K562 (cell line): Measurements from ENCODE around the gene TMEM39A. TPM values are rescaled to one million over a fixed set of nuclear protein-coding genes. Genes with fewer than 3 reads are reported as not detected.

Experiments
- ATAC-seq: fragments of 200-7000 bp; cut with Tn5 transposase; 3 replicates; pipeline ENCODE4 v1.9.1; 2020; ENCODE audit warnings: moderate library complexity
- BruUV-seq: library from RNA; stranded (reverse); fragments of 400-500 nt; replicated peaks from 2 replicates; lab custom pipeline; 2021; lab: Mats Ljungman, UMichigan
- CTCF ChIA-PET: fragments of 300-600 bp; formaldehyde crosslinking; extraction: SDS; loops from one replicate; lab custom pipeline; 2021; ENCODE audit warnings: low intra/inter-chr PET ratio; lab: Yijun Ruan, JAX
- POLR2A ChIA-PET: fragments of 300-600, 350-650 bp; sonication (Branson Sonifier 250); formaldehyde crosslinking; extraction: SDS; loops from one replicate; lab custom pipeline; 2021; ENCODE audit warnings: antibody characterized with exemption, inconsistent platforms; lab: Yijun Ruan, JAX
- DNase-seq, 4 experiments: peaks; one replicate each; pipeline versions ENCODE4 v3.0.0 to v3.0.0-alpha.2; 2011 to 2018; ENCODE audit warnings: low spot score in 3 of 4, mixed read lengths in 3 of 4; ENCODE audit errors: extremely low read depth in 1 of 4
- FAIRE-seq: peaks from 2 replicates; lab custom pipeline; 2011; peaks lifted over from hg19 to GRCh38; lab: Jason Lieb, UNC
- H2AFZ ChIP-seq: 2 replicates; pipeline ENCODE4 v1.6.0; 2011; ENCODE audit warnings: low read depth, low read length, control low read depth, inconsistent platforms
- H3K27ac ChIP-seq: fragments of 200-600 bp; 3 replicates; pipeline ENCODE4 v1.8.0; 2011; ENCODE audit warnings: low read depth, mild to moderate bottlenecking, control low read depth, inconsistent platforms, low read length, moderate library complexity, mixed read lengths; ENCODE audit errors: extremely low read depth
- H3K27me3 ChIP-seq, 2 experiments: fragments of 300-600 bp in 1 of 2; 2 replicates in 1 of 2; 3 replicates in 1 of 2; pipeline versions ENCODE4 v1.6.0 to v1.8.0; 2011; ENCODE audit warnings: inconsistent platforms in 2 of 2, low read length in 2 of 2, mild to moderate bottlenecking in 1 of 2, mixed read lengths in 1 of 2, moderate library complexity in 1 of 2; ENCODE audit not compliant: control insufficient read depth in 2 of 2, insufficient read depth in 2 of 2
- H3K36me3 ChIP-seq: fragments of 300-600 bp; 3 replicates; pipeline ENCODE4 v1.8.0; 2011; ENCODE audit warnings: mild to moderate bottlenecking, low read length, inconsistent platforms; ENCODE audit not compliant: control insufficient read depth, insufficient read depth
- H3K4me1 ChIP-seq, 2 experiments: fragments of 200-600 bp in 1 of 2; replicated peaks in 1 of 2; 2 replicates in 1 of 2; 3 replicates in 1 of 2; pipeline versions ENCODE4 v1.5.1 to v1.8.0; 2011; ENCODE audit warnings: inconsistent platforms in 2 of 2, low read length in 2 of 2, mild to moderate bottlenecking in 1 of 2, mixed read lengths in 1 of 2, moderate library complexity in 1 of 2; ENCODE audit not compliant: control insufficient read depth in 2 of 2, insufficient read depth in 2 of 2
- H3K4me2 ChIP-seq: 2 replicates; pipeline ENCODE4 v1.6.1; 2011; ENCODE audit warnings: low read length, control low read depth, inconsistent platforms, mixed read lengths; ENCODE audit not compliant: insufficient read depth
- H3K4me3 ChIP-seq: fragments of 200-600 bp; sonication (generic), shearing (Covaris generic); 2 replicates; pipeline ENCODE4 v1.5.1; 2016; ENCODE audit warnings: control low read depth, inconsistent platforms
- H3K79me2 ChIP-seq: fragments of 200-600 bp; 3 replicates; pipeline ENCODE4 v1.8.0; 2011; ENCODE audit warnings: low read length, inconsistent platforms; ENCODE audit not compliant: control insufficient read depth, insufficient read depth
- H3K9ac ChIP-seq, 2 experiments: 2 replicates each; pipeline versions ENCODE4 v1.6.0 to v1.6.1; 2011; ENCODE audit warnings: low read depth in 2 of 2, low read length in 2 of 2, control low read depth in 1 of 2, inconsistent platforms in 1 of 2, mild to moderate bottlenecking in 1 of 2, mixed read lengths in 1 of 2; ENCODE audit not compliant: insufficient read depth in 1 of 2
- H3K9me1 ChIP-seq: one replicate; pipeline ENCODE4 v1.6.0; 2011; ENCODE audit warnings: inconsistent platforms, mild to moderate bottlenecking, low read length, moderate library complexity; ENCODE audit not compliant: control insufficient read depth, insufficient read depth
- H3K9me3 ChIP-seq: replicated peaks from 2 replicates; pipeline ENCODE4 v1.5.1; 2011; ENCODE audit warnings: low read depth, low read length, inconsistent platforms; ENCODE audit not compliant: control insufficient read depth, insufficient read depth
- H4K20me1 ChIP-seq: replicated peaks from 2 replicates; pipeline ENCODE4 v1.6.1; 2011; ENCODE audit warnings: low read length, inconsistent platforms, mixed read lengths; ENCODE audit not compliant: control insufficient read depth, insufficient read depth
- C11orf30 ChIP-seq: fragments of 450-650 bp; IDR thresholded peaks from 2 replicates; pipeline ENCODE4 v1.6.1; 2016; ENCODE audit warnings: low read depth, mild to moderate bottlenecking
- HDAC2 ChIP-seq: fragments of 450-650 bp; IDR thresholded peaks from 2 replicates; pipeline ENCODE4 v1.6.1; 2016; ENCODE audit warnings: mild to moderate bottlenecking
- HEY1 ChIP-seq: fragments of 250-450 bp; sonication (Bioruptor Pico); IDR thresholded peaks from 2 replicates; pipeline ENCODE4 v1.5.0; 2020; ENCODE audit warnings: mild to moderate bottlenecking, moderate library complexity, borderline replicate concordance
- MCM2 ChIP-seq: fragments of 450-650 bp; IDR thresholded peaks from 2 replicates; pipeline ENCODE4 v1.6.1; 2017; ENCODE audit warnings: low read depth, mild to moderate bottlenecking
- MECOM ChIP-seq: fragments of 250-450 bp; sonication (Bioruptor Pico); IDR thresholded peaks from 2 replicates; pipeline ENCODE4 v1.8.0; 2022; ENCODE audit warnings: inconsistent platforms
- MEF2D ChIP-seq: conservative IDR thresholded peaks from 2 replicates; pipeline ENCODE4 v1.6.1; 2016; ENCODE audit warnings: low read depth, missing genetic modification characterization, missing compliant biosample characterization
- OTX1 ChIP-seq: fragments of 450-650 bp; formaldehyde crosslinking; IDR thresholded peaks from 2 replicates; pipeline ENCODE4 v1.4.0; 2022; ENCODE audit warnings: mild to moderate bottlenecking
- SIN3B ChIP-seq: fragments of 450-650 bp; IDR thresholded peaks from 2 replicates; pipeline ENCODE4 v1.6.1; 2017; ENCODE audit warnings: low read depth, mild to moderate bottlenecking, moderate library complexity
- SPI1 ChIP-seq: IDR thresholded peaks from 2 replicates; pipeline ENCODE4 v1.6.1; 2011; ENCODE audit warnings: low read depth, low read length, control low read depth, borderline replicate concordance
- ZNF184 ChIP-seq: sonication (generic); formaldehyde crosslinking; IDR thresholded peaks from 2 replicates; pipeline ENCODE4 v1.5.0; 2020; ENCODE audit warnings: missing genetic modification reagents
- ZNF41 ChIP-seq: fragments of 250-450 bp; sonication (Bioruptor Pico); conservative IDR thresholded peaks from 2 replicates; pipeline ENCODE4 v1.4.0; 2020; ENCODE audit warnings: mild to moderate bottlenecking
- in situ Hi-C: fragments of 300-500 bp; cut with MboI; formaldehyde crosslinking; loops from 4 replicates; pipeline ENCODE4 v1.15.0; 2018; ENCODE audit warnings: inconsistent platforms, mixed read lengths
- intact Hi-C: fragments of 100-400 bp; cut with micrococcal nuclease; formaldehyde crosslinking; loops from 2 replicates; pipeline ENCODE4 v1.14.2; 2022
- polyA plus RNA-seq, 8 experiments: library from polyadenylated mRNA; depleted of rRNA in 4 of 8; stranded (reverse) in 5 of 8; unstranded in 3 of 8; fragments of >200 nt; fragmentation: Nextera tagmentation in 2 of 8; fragmentation: Illumina TruSeq in 1 of 8; extraction: Ambion mirVana in 2 of 8; extraction: Trizol in 1 of 8; gene quantifications; 2 replicates each; pipeline versions ENCODE4 v1.2.1 to v1.2.3, GENCODE V29; 2011 to 2014; ENCODE audit warnings: inconsistent platforms in 1 of 8, missing spikeins in 1 of 8
- total RNA-seq, 7 experiments: library from RNA; depleted of rRNA in 6 of 7; stranded (reverse); fragments of >200 nt in 6 of 7; fragmentation: Illumina TruSeq in 2 of 7; extraction: Trizol in 2 of 7; gene quantifications; 2 replicates each; pipeline versions ENCODE4 v1.2.1 to v1.2.3, GENCODE V29; 2011 to 2021; ENCODE audit warnings: low replicate concordance in 1 of 7
- TF ChIP-seq, protein P1 (sequence below): sonication (generic); formaldehyde crosslinking; IDR thresholded peaks from 2 replicates; pipeline ENCODE4 v1.8.0; 2022; ENCODE audit warnings: missing genetic modification reagents, mild to moderate bottlenecking, moderate library complexity, borderline replicate concordance
- TF ChIP-seq, protein P2 (sequence below): IDR thresholded peaks from 2 replicates; pipeline ENCODE4 v1.6.1; 2011; ENCODE audit not compliant: insufficient read length; ENCODE audit errors: extremely low read depth

The TMEM39A gene
- total and polyA plus RNA-seq, 9 of the 15 experiments (the other 6 are each of a cell fraction or from before 2014, with no cell fraction given): 12.0 to 41.5 (median 15.4) TPM

DNA sequence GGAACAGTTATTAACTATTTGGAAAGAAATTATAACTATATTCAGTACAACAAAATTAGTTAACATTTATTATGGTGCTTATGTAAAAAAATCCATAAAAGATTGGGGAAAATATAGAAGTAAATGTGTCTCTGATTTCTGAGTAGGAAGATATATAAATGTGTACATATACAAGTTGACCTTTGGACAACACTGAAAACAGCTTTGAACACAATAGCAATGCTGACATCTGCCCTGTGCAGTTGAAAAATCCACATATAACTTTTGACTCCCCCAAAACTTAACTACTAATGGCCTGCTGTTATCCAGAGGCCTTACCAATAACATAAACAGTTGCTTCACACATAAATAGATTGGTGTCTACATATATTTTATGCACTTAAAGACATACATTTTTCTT, 47.3 kb upstream of the TMEM39A start:
- H3K4me3 ChIP-seq: no peak overlapping the region
- no peaks in the 10 kb centered on the region for H3K27me3 ChIP-seq
- peaks cover 25% of the 10 kb centered on the region for H3K79me2 ChIP-seq
- H4K20me1 ChIP-seq: no peaks in the 10 kb centered on the region
- no peak for FAIRE-seq
- no peak overlapping the region for H3K9ac ChIP-seq
- no peak for ATAC-seq
- POLR2A ChIA-PET: no interaction called here
- no TSS peak for BruUV-seq
- intact Hi-C loops (no loop called here), in situ Hi-C loops (no loop called here)
- CTCF ChIA-PET: no interaction called here
- H3K4me1 ChIP-seq: peaks cover 0 to 19% of the 10 kb centered on the region in 2 experiments; a peak in 3 of 5 replicates
- peaks cover 71% of the 10 kb centered on the region; the same call in 2 of the 3 replicates for H3K36me3 ChIP-seq
- TF ChIP-seq, protein P1, sequence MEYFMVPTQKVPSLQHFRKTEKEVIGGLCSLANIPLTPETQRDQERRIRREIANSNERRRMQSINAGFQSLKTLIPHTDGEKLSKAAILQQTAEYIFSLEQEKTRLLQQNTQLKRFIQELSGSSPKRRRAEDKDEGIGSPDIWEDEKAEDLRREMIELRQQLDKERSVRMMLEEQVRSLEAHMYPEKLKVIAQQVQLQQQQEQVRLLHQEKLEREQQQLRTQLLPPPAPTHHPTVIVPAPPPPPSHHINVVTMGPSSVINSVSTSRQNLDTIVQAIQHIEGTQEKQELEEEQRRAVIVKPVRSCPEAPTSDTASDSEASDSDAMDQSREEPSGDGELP (CRISPR knock-in tag): no peak
- TF ChIP-seq SPI1: no peak
- no peak for TF ChIP-seq SIN3B
- no peak for TF ChIP-seq MECOM (CRISPR knock-in tag)
- TF ChIP-seq, protein P2, sequence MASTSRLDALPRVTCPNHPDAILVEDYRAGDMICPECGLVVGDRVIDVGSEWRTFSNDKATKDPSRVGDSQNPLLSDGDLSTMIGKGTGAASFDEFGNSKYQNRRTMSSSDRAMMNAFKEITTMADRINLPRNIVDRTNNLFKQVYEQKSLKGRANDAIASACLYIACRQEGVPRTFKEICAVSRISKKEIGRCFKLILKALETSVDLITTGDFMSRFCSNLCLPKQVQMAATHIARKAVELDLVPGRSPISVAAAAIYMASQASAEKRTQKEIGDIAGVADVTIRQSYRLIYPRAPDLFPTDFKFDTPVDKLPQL: no peak
- TF ChIP-seq C11orf30: no peak
- no peak for TF ChIP-seq OTX1 (CRISPR knock-in tag)
- no peak for TF ChIP-seq MCM2
- TF ChIP-seq ZNF41: no peak
- no peak for TF ChIP-seq MEF2D (tag)
- no peak for TF ChIP-seq ZNF184 (CRISPR knock-in tag)
- TF ChIP-seq HDAC2: no peak
- no peak for TF ChIP-seq HEY1
- TF ChIP-seq, all 486 proteins: peak for 0
- H3K9me3 ChIP-seq: no peaks in the 10 kb centered on the region
- no peak overlapping the region for H3K27ac ChIP-seq
- no peaks in the 10 kb centered on the region for H3K9me1 ChIP-seq
- DNase-seq: no peak
- H3K4me2 ChIP-seq: no peak overlapping the region
- no peak overlapping the region for H2AFZ ChIP-seq
